ENCODE measurements around the gene POC5. TPM values are rescaled to one million over a fixed set of nuclear protein-coding genes. Genes with fewer than 3 reads are reported as not detected.
"Not testable (repeated sequence)": the region's sequence is repeated elsewhere in the genome, so short reads cannot be mapped to it uniquely, and the experiment has no call there.

Gene POC5
- total RNA-seq, 1 donor from 2014 or later = 9.5 TPM

DNA sequence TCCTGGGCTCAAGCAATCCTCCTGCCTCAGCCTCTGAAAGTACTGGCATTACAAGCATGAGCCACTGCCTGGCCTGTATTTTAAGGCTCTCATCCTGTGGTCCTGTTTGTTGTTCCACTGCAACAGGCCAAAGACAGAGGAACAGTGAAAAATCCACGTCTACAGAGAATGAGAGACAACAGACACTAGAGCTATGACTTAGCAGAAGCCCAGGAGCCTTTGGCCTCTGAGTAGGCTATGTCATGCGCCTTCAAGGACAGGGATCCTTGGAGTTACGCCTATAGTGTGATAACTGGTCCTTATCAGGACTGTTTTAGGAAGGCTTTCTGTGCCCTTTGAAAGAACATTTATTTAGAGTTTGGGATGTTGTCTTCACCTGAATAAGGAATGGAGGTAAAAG is 10.5 kb downstream of the POC5 start:
- H3K27ac Mint-ChIP-seq (ENCODE audit: unreplicated experiment) = no peak overlapping the region
- H3K27me3 Mint-ChIP-seq (ENCODE audit: unreplicated experiment) = no peaks in the 10 kb centered on the region
- peaks cover 14% of the 10 kb centered on the region for H3K36me3 Mint-ChIP-seq (ENCODE audit: low read depth, unreplicated experiment)
- TF ChIP-seq, protein P1, sequence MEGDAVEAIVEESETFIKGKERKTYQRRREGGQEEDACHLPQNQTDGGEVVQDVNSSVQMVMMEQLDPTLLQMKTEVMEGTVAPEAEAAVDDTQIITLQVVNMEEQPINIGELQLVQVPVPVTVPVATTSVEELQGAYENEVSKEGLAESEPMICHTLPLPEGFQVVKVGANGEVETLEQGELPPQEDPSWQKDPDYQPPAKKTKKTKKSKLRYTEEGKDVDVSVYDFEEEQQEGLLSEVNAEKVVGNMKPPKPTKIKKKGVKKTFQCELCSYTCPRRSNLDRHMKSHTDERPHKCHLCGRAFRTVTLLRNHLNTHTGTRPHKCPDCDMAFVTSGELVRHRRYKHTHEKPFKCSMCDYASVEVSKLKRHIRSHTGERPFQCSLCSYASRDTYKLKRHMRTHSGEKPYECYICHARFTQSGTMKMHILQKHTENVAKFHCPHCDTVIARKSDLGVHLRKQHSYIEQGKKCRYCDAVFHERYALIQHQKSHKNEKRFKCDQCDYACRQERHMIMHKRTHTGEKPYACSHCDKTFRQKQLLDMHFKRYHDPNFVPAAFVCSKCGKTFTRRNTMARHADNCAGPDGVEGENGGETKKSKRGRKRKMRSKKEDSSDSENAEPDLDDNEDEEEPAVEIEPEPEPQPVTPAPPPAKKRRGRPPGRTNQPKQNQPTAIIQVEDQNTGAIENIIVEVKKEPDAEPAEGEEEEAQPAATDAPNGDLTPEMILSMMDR (IDR thresholded peaks at IDR 0.05; ENCODE audit: unreplicated experiment) = no peak
- H3K4me1 Mint-ChIP-seq (ENCODE audit: unreplicated experiment) = no peaks in the 10 kb centered on the region
- no peak overlapping the region for H3K4me3 Mint-ChIP-seq (ENCODE audit: unreplicated experiment)
- DNase-seq (ENCODE audit: low spot score) = no peak
- H3K9me3 Mint-ChIP-seq (ENCODE audit: unreplicated experiment) = no peaks in the 10 kb centered on the region

DNA sequence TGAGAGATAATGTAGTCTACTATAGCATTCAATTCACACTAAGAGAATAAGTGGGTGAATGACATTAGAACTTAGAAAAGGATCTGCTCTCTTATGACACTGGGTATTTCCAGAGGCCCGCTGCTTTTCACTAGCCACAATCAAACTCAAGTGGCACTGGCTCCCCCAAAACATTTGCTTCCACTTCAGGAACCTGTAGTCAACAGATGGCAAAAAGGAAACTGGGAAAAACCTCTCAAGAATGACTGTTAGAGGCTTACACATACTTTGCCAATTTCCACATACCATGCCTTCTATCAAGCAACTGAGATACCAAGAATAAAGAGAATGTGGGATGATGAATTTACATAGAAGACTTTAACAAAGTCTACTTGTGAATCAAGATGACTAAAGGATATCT is 11.2 kb downstream of the POC5 start:
- no peak for DNase-seq (ENCODE audit: low spot score)
- TF ChIP-seq, protein P1 (IDR thresholded peaks at IDR 0.05; ENCODE audit: unreplicated experiment) = no peak

DNA sequence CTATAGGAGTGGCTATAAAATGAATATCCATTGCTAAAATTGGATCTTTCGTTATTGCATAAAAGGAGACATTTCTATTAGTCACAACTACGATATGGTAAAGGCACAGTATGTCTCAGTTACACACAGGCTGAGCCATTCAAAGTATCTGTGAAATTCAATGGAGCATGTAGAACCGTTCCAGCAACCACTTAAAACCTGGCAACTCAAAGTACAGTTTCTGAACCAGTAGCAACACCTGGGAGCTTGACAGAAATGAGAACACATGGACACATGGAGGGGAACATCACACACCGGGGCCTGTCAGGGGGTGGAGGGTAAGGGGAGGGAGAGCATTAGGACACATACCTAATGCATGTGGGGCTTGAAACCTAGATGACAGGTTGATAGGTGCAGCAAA is 15.4 kb downstream of the POC5 start:
- no peaks in the 10 kb centered on the region for H3K27me3 Mint-ChIP-seq (ENCODE audit: unreplicated experiment)
- TF ChIP-seq, protein P1 (IDR thresholded peaks at IDR 0.05; ENCODE audit: unreplicated experiment) = no peak
- H3K4me3 Mint-ChIP-seq (ENCODE audit: unreplicated experiment) = no peak overlapping the region
- no peaks in the 10 kb centered on the region for H3K9me3 Mint-ChIP-seq (ENCODE audit: unreplicated experiment)
- peaks cover 28% of the 10 kb centered on the region for H3K36me3 Mint-ChIP-seq (ENCODE audit: low read depth, unreplicated experiment)
- no peak for DNase-seq (ENCODE audit: low spot score)
- H3K27ac Mint-ChIP-seq (ENCODE audit: unreplicated experiment) = no peak overlapping the region
- no peaks in the 10 kb centered on the region for H3K4me1 Mint-ChIP-seq (ENCODE audit: unreplicated experiment)

More for the DNA sequence above, 11.2 kb downstream of the POC5 start:
- Mint-ChIP-seq H3K9me3 (ENCODE audit: unreplicated experiment) (no peaks in the 10 kb centered on the region), H3K4me3 (ENCODE audit: unreplicated experiment) (no peak overlapping the region), H3K27ac (ENCODE audit: unreplicated experiment) (no peak overlapping the region), H3K4me1 (ENCODE audit: unreplicated experiment) (no peaks in the 10 kb centered on the region), H3K27me3 (ENCODE audit: unreplicated experiment) (no peaks in the 10 kb centered on the region), H3K36me3 (ENCODE audit: low read depth, unreplicated experiment) (peaks cover 16% of the 10 kb centered on the region)

DNA sequence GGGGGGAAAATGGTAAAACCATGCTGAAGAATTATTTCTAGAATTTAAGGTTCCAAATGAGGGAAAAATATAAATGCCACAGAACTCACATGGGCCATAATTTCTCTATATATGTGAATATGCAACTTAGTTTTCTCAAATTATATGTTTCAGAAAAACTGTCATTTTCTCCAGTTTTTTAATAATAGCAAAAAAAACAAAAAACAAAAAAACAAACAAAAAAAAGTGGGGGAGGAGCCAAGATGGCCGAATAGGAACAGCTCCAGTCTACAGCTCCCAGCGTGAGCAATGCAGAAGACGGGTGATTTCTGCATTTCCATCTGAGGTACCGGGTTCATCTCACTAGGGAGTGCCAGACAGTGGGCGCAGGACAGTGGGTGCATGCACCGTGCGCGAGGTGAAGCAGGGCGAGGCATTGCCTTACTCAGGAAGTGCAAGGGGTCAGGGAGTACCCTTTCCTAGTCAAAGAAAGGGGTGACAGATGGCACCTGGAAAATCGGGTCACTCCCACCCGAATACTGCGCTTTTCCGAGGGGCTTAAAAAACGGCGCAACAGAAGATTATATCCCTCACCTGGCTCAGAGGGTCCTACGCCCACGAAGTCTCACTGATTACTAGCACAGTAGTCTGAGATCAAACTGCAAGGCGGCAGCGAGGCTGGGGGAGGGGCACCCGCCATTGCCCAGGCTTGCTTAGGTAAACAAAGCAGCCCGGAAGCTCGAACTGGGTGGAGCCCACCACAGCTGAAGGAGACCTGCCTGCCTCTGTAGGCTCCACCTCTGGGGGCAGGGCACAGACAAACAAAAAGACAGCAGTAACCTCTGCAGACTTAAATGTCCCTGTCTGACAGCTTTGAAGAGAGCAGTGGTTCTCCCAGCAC is 21.5 kb downstream of the POC5 start:
- not testable (repeated sequence) for DNase-seq (ENCODE audit: low spot score); H3K27me3 Mint-ChIP-seq (ENCODE audit: unreplicated experiment); H3K9me3 Mint-ChIP-seq (ENCODE audit: unreplicated experiment); H3K4me1 Mint-ChIP-seq (ENCODE audit: unreplicated experiment); H3K27ac Mint-ChIP-seq (ENCODE audit: unreplicated experiment)
- Mint-ChIP-seq H3K4me3 (ENCODE audit: unreplicated experiment) (peak overlapping the region; percentile 59), H3K36me3 (ENCODE audit: low read depth, unreplicated experiment) (peaks cover 23% of the 10 kb centered on the region)

DNA sequence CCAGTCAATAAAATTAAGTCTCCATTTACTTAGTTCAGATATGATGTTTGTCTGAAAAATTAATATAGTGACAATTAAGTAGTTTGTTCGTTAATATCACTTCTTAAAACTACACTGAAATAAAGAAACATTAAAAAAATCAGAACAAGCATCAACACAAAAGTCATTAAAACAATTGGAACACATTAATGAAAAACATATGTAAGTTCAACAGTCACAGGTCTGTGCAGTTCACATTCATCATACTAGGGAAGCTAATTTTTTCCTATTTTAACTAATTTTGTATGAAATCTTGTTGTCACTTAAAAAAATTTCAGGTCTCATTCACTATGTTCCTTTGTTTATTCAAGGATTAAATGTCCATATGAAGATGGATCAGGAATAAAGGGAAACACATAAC is 22.5 kb downstream of the POC5 start:
- no peak for DNase-seq (ENCODE audit: low spot score)
- no peak overlapping the region for H3K4me3 Mint-ChIP-seq (ENCODE audit: unreplicated experiment)
- H3K4me1 Mint-ChIP-seq (ENCODE audit: unreplicated experiment) = no peaks in the 10 kb centered on the region
- H3K9me3 Mint-ChIP-seq (ENCODE audit: unreplicated experiment) = no peaks in the 10 kb centered on the region
- H3K27me3 Mint-ChIP-seq (ENCODE audit: unreplicated experiment) = no peaks in the 10 kb centered on the region
- peaks cover 23% of the 10 kb centered on the region for H3K36me3 Mint-ChIP-seq (ENCODE audit: low read depth, unreplicated experiment)
- TF ChIP-seq, protein P1 (IDR thresholded peaks at IDR 0.05; ENCODE audit: unreplicated experiment) = no peak
- H3K27ac Mint-ChIP-seq (ENCODE audit: unreplicated experiment) = no peak overlapping the region
